ENCODE results near the gene ANTXRL. TPM values are rescaled to one million over a fixed set of nuclear protein-coding genes. Genes with fewer than 3 reads are reported as not detected.
"Not testable (repeated sequence)": the region's sequence is repeated elsewhere in the genome, so short reads cannot be mapped to it uniquely, and the experiment has no call there.

Gene ANTXRL
- total and polyA plus RNA-seq, 2 experiments from 2014 or later = not detected

DNA sequence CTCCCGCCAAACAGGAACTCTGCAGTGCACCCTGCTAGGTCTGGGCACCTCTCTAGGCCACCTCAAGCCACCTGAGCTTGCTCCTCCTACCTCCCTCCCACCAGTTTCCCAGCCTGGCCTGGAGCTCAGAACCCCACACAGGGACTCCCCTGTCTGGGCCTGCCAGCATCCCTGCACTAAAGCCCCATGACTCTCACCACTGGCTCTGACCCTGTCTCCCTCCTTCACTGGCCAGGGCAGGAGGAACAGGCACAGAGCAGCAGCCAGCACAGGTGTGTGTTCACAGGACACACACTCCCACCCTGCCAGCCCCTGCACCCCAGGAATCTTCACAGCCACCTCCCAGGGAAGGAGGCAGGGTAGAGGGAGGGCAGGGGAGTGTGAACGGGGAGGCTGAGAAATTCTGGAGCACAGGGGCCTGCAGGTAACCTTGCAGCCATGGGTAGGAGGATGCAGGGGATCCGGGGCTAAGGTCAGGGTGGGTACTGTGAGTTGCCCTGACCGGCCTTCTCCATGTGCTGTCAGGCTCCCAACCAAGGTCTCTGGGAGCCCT is 13.9 kb upstream of the ANTXRL start:
- Histone ChIP-seq H3K9me3 (ENCODE audit: low read depth) (no peaks in the 10 kb centered on the region), H3K36me3 (no peaks in the 10 kb centered on the region), H3K4me1 (ENCODE audit: low read depth) (peaks cover 9% of the 10 kb centered on the region), H3K27ac (no peak overlapping the region), H3K4me3 (no peak overlapping the region), H3K27me3 (no peaks in the 10 kb centered on the region)
- no peak for TF ChIP-seq CTCF (IDR thresholded peaks at IDR 0.05; ENCODE audit: low read depth, low read length)
- no peak for DNase-seq (ENCODE audit: low read depth in 1 of 2, low spot score in 1 of 2)

DNA sequence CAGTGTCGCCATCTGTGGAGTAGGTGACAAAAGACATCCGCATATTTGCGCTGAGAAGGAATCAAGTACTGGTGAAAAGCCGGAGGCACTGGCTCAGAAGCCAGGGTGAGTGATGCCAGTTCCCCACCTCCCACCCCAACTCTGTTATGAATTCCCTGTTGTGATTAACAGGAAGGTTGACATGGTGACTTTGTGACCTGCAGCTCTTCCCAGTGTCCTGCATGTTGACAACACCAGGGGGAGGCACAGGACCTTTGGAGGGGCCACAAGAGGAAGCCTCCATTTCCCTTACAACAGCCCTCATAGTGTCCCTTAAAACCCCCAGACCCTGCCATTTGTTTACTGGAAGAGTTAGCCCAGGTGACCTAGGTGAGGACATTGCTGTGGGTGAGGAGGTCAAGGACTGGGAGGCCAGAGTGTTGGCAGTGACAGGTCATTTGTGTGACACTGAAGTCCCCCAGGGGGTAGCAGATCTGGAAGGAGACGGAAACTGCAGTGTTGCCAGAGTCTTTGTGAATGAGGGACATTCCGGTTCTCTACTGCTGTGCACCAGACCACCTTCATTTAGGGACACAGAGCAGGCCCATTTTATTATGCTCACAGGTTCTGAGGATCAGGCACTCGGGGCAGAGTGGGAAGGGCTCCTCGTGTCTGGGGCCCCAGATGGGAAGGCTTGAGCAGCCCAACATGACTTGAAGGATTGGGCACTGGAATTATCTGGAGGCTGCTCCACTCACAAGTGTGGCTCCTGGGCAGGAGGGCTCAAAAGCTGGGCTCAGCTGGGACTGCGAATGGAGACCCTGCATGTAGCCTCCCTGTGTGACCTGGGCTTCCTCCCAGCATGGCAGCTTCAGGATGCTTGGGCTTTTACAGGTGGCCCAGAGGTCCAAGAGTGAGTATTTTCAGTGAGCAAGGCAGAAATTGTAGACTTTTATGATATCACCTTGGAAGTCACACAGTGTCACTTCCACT is 13.0 kb upstream of the ANTXRL start:
- H3K4me3 ChIP-seq = no peak overlapping the region
- no peak for TF ChIP-seq CTCF (IDR thresholded peaks at IDR 0.05; ENCODE audit: low read depth, low read length)
- H3K9me3 ChIP-seq (ENCODE audit: low read depth) = no peaks in the 10 kb centered on the region
- no peaks in the 10 kb centered on the region for H3K27me3 ChIP-seq
- H3K27ac ChIP-seq = no peak overlapping the region
- DNase-seq (ENCODE audit: low read depth in 1 of 2, low spot score in 1 of 2) = no peak
- H3K36me3 ChIP-seq = no peaks in the 10 kb centered on the region
- peaks cover 7% of the 10 kb centered on the region for H3K4me1 ChIP-seq (ENCODE audit: low read depth)

- Histone ChIP-seq H3K9me3 (ENCODE audit: low read depth) (no peaks in the 10 kb centered on the region), H3K36me3 (no peaks in the 10 kb centered on the region)
- TF ChIP-seq CTCF (IDR thresholded peaks at IDR 0.05; ENCODE audit: low read depth, low read length) = no peak
These were observed 9.0 kb upstream of the ANTXRL start for GRCh38 chr10:46277840-46278239.

GRCh38 chr10:46282421-46282831 is 4.4 kb upstream of the ANTXRL start:
- DNase-seq (ENCODE audit: low read depth in 1 of 2, low spot score in 1 of 2); H3K9me3 ChIP-seq (ENCODE audit: low read depth); H3K27ac ChIP-seq; H3K36me3 ChIP-seq; H3K4me1 ChIP-seq (ENCODE audit: low read depth): not testable (repeated sequence)
- Histone ChIP-seq H3K4me3 (peak overlapping the region; percentile 49), H3K27me3 (peaks cover 28% of the 10 kb centered on the region)

More at GRCh38 chr10:46277840-46278239, 9.0 kb upstream of the ANTXRL start:
- Histone ChIP-seq H3K27ac (no peak overlapping the region), H3K27me3 (peaks cover 15% of the 10 kb centered on the region), H3K4me3 (no peak overlapping the region), H3K4me1 (ENCODE audit: low read depth) (no peaks in the 10 kb centered on the region)
- no peak for DNase-seq (ENCODE audit: low read depth in 1 of 2, low spot score in 1 of 2)

- peak; percentile 86 to 90 for DNase-seq (ENCODE audit: low read depth in 1 of 2, low spot score in 1 of 2)
- peak overlapping the region; percentile 49 for H3K4me3 ChIP-seq
- no peak for TF ChIP-seq CTCF (IDR thresholded peaks at IDR 0.05; ENCODE audit: low read depth, low read length)
- no peaks in the 10 kb centered on the region for H3K9me3 ChIP-seq (ENCODE audit: low read depth)
- peaks cover 28% of the 10 kb centered on the region for H3K27me3 ChIP-seq
- H3K36me3 ChIP-seq = no peaks in the 10 kb centered on the region
- no peaks in the 10 kb centered on the region for H3K4me1 ChIP-seq (ENCODE audit: low read depth)
- no peak overlapping the region for H3K27ac ChIP-seq
These were observed 3.8 kb upstream of the ANTXRL start for GRCh38 chr10:46282842-46283574.
